HUES64 (cell line): Measurements from ENCODE around the gene ZNF391.
"Not testable (repeated sequence)": the region's sequence is repeated elsewhere in the genome, so short reads cannot be mapped to it uniquely, and the experiment has no call there.

Experiments used
- H3K27ac ChIP-seq: 2 replicates; pipeline ENCODE4 v1.7.0; 2013; ENCODE audit warnings: low read depth, low read length, inconsistent platforms
- H3K27me3 ChIP-seq: 2 replicates; pipeline ENCODE4 v1.6.1; 2013; ENCODE audit warnings: mild to moderate bottlenecking, low read length; ENCODE audit not compliant: insufficient read depth
- H3K36me3 ChIP-seq: 2 replicates; pipeline ENCODE4 v1.6.1; 2013; ENCODE audit warnings: mild to moderate bottlenecking, low read length; ENCODE audit not compliant: insufficient read depth
- H3K4me1 ChIP-seq: 2 replicates; pipeline ENCODE4 v1.6.1; 2013; ENCODE audit warnings: mild to moderate bottlenecking, low read length, moderate library complexity; ENCODE audit not compliant: insufficient read depth
- H3K4me3 ChIP-seq: 2 replicates; pipeline ENCODE4 v1.5.1; 2013; ENCODE audit warnings: mild to moderate bottlenecking, low read length, moderate library complexity
- H3K9ac ChIP-seq: 2 replicates; pipeline ENCODE4 v1.6.1; 2013; ENCODE audit warnings: mild to moderate bottlenecking, low read depth, low read length
- H3K9me3 ChIP-seq: 2 replicates; pipeline ENCODE4 v1.6.1; 2013; ENCODE audit warnings: low read depth, low read length; ENCODE audit not compliant: insufficient read depth
- whole genome bisulfite sequencing: fragments of 150-250, 120-280 bp; methylation state at CpG from one replicate; pipeline ENCODE4 v1.1.7; 2013; ENCODE audit warnings: missing lambda C conversion rate; 5-methylcytosine and 5-hydroxymethylcytosine counted together

ZNF391 gene

DNA sequence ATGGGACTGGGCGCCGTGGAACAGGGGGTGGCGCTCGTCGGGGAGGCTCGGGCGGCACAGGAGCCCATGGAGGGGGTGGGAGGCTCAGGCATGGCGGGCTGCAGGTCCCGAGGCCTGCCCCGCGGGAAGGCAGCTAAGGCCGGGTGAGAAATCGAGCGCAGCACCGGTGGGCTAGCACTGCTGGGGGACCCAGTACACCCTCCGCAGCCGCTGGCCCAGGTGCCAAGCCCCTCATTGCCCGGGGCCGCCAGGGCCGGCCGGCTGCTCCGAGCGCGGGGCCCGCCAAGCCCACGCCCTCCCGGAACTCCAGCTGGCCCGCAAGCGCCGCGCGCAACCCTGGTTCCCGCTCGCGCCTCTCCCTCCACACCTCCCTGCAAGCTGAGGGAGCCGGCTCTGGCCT lies 36.3 kb downstream of the ZNF391 start:
- H3K27me3 ChIP-seq, H3K36me3 ChIP-seq, H3K4me1 ChIP-seq, H3K4me3 ChIP-seq, H3K9me3 ChIP-seq, H3K9ac ChIP-seq, H3K27ac ChIP-seq: not testable (repeated sequence)
- 91% methylated on average over 36 of the region's 36 CpGs for WGBS

DNA sequence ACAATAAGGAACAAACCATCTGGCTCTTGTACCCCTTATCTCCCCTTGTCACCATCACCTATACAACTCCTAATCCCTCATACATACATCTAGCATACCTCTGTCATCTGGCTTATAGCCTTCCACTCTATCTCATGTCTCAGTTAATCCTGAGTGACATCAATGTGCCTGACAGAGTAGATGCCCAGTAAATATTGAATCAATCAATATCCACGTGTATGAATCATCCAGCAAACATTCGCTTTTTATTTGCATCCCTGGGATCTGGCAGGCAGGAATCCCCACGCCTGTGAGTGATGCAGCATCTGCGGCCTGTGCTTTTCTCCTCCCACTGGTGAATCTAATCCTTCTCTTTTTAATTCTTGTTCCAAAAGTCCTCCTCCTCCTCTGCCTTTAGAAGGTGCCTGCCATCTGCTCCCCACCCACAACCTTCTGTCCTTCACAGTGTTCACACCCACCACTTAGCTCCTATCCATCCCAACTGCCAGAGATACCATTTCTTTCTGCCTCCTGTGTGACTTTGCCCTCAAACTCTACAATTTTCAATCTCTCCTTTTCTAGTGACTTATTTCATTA lies 37.6 kb downstream of the ZNF391 start:
- Histone ChIP-seq H3K9me3 (0 out of 2 replicates have a peak, but pooled peaks cover 4% of the 10 kb centered on the region), H3K27ac (no peak overlapping the region), H3K36me3 (no peaks in the 10 kb centered on the region), H3K9ac (no peak overlapping the region), H3K4me3 (no peak overlapping the region), H3K27me3 (no peaks in the 10 kb centered on the region), H3K4me1 (no peaks in the 10 kb centered on the region)
- 88% methylated on average over 4 of the region's 4 CpGs for WGBS

DNA sequence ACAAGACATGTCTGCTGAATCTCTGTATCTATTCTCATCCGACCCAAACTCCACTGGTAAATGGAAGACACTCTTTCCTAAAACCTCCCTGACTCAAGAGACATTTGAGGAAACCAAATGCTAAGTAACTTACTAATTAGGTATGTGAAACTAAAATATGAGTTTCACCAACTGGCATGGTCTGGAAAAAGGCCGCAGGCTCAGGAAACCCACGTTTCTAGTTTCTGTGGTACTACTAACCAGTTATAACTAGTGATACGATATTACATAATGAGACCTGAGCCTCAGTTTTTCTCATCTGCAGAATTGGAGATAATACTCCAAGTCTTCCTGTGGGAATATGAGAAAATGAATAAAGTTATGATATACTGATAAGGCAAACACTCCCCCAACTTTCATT lies 39.9 kb downstream of the ZNF391 start:
- Histone ChIP-seq H3K9ac (no peak overlapping the region), H3K9me3 (0 out of 2 replicates have a peak, but pooled peaks cover 4% of the 10 kb centered on the region), H3K27me3 (no peaks in the 10 kb centered on the region), H3K4me3 (no peak overlapping the region), H3K4me1 (no peaks in the 10 kb centered on the region), H3K27ac (no peak overlapping the region), H3K36me3 (no peaks in the 10 kb centered on the region)
- WGBS = 88% methylated on average over 4 of the region's 4 CpGs

DNA sequence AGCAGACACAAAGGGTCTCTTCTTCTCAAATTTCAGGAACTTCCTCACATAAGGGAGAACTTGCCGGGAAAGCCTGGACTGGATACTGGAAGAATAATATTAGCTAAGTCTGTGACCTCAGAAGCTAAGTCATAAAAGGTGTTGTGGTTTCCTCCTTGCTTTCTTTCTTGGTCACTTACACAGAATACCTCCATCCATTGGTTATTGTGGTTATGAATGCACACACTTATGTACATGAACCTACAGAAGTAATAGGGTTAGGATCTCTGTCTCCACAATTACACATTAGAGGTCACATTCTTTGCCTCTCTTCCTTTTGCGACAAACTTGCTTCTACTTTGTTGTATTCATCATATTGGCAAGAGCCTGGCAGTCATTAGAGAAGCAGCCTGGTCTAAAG lies 40.4 kb downstream of the ZNF391 start:
- Histone ChIP-seq H3K27me3 (no peaks in the 10 kb centered on the region), H3K27ac (no peak overlapping the region), H3K4me1 (no peaks in the 10 kb centered on the region), H3K4me3 (no peak overlapping the region), H3K36me3 (no peaks in the 10 kb centered on the region), H3K9me3 (0 out of 2 replicates have a peak, but pooled peaks cover 5% of the 10 kb centered on the region), H3K9ac (no peak overlapping the region)
- 100% methylated on average over 1 of the region's 2 CpGs for WGBS

DNA sequence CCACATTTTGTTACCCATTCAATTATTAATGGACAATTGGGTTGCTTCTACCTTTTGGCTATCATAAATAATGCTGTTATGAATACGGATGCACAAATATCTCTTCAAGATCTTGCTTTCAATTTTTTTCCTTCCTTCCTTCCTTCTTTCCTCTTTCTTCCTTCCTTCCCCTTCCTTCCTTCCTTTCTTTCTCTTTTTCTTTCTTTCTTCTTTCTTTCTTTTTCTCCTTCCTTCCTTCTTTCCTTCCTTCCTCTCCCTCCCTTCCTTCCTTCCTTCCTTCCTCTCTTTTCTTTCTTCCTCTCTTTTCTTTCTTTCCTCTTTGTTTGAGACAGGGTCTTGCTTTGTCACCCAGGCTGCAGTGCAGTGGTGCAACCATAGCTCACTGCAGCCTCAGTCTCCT lies 45.2 kb downstream of the ZNF391 start:
- Histone ChIP-seq H3K4me3 (no peak overlapping the region), H3K27me3 (no peaks in the 10 kb centered on the region), H3K4me1 (no peaks in the 10 kb centered on the region), H3K9me3 (peaks cover 12% of the 10 kb centered on the region; the same call in 1 of the 2 replicates), H3K9ac (no peak overlapping the region), H3K27ac (no peak overlapping the region), H3K36me3 (no peaks in the 10 kb centered on the region)
- 94% methylated on average over 1 of the region's 1 CpG for WGBS

DNA sequence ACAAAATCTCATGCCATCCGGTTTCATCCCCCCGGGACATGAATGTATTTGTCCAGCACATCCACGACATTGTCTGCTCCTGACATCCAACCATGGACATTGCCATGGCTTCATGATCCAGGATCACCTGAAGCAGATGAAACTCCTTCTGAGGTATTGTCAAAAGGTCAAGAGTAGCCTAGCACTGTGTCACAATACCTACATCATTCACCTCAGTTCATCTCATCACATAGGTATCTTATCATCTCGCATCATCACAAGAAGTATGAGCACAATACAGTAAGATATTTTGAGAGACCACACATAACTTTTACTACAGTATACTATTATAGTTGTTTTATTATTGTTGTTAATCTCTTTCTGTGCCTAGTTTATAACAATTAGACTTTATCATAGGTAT lies 50.8 kb downstream of the ZNF391 start:
- peaks cover 8% of the 10 kb centered on the region; the same call in 1 of the 2 replicates for H3K9me3 ChIP-seq
- no peak overlapping the region for H3K4me3 ChIP-seq
- H3K4me1 ChIP-seq = no peaks in the 10 kb centered on the region
- 98% methylated on average over 4 of the region's 4 CpGs for WGBS
- H3K27ac ChIP-seq = no peak overlapping the region
- no peaks in the 10 kb centered on the region for H3K27me3 ChIP-seq
- H3K9ac ChIP-seq = no peak overlapping the region
- no peaks in the 10 kb centered on the region for H3K36me3 ChIP-seq

DNA sequence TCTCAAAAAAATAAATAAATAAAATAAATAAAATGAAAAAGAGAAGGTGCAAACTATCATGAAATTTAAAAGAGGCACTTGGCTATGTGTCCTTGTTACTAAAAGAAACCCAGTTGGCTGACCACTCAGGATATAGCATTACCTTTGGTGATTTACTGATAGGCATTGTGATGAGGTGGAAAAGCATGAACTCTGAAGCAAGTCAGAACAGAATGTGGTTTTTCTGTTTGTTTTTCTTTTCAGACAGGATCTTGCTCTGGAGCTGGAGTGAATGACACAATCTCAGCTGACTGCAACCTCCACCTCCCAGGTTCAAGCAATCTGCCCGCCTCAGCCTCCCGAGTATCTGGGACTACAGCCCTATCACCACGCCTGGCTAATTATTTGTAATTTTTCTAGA lies 52.4 kb downstream of the ZNF391 start:
- Histone ChIP-seq H3K27ac (no peak overlapping the region), H3K36me3 (no peaks in the 10 kb centered on the region), H3K9ac (no peak overlapping the region), H3K4me3 (no peak overlapping the region), H3K4me1 (no peaks in the 10 kb centered on the region), H3K27me3 (no peaks in the 10 kb centered on the region), H3K9me3 (no peaks in the 10 kb centered on the region; the same call in 1 of the 2 replicates)
- WGBS = 95% methylated on average over 3 of the region's 3 CpGs

DNA sequence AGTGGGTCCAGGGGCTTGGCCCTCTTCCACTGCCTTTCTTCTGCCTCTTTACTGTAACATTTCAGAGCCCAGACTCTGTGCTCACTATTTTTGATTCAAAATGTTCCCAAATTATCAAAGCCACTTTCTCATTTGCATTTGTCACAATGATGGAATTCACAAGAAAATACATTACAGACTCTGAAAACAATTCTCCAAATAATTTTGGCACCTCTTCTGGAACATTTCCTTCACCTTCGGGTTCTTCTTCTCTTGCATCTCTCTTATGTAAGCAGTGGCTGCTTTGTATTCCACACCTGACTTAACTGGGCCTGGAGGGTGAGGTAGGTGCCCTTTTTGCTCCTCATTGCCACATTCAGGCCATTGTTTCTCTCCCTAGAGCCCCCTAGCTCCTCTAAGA lies 54.4 kb downstream of the ZNF391 start:
- H3K36me3 ChIP-seq = no peaks in the 10 kb centered on the region
- no peak overlapping the region for H3K27ac ChIP-seq
- H3K4me1 ChIP-seq = no peaks in the 10 kb centered on the region
- no peaks in the 10 kb centered on the region; the same call in 1 of the 2 replicates for H3K9me3 ChIP-seq
- no peaks in the 10 kb centered on the region for H3K27me3 ChIP-seq
- H3K4me3 ChIP-seq = no peak overlapping the region
- 93% methylated on average over 1 of the region's 1 CpG for WGBS
- no peak overlapping the region for H3K9ac ChIP-seq

DNA sequence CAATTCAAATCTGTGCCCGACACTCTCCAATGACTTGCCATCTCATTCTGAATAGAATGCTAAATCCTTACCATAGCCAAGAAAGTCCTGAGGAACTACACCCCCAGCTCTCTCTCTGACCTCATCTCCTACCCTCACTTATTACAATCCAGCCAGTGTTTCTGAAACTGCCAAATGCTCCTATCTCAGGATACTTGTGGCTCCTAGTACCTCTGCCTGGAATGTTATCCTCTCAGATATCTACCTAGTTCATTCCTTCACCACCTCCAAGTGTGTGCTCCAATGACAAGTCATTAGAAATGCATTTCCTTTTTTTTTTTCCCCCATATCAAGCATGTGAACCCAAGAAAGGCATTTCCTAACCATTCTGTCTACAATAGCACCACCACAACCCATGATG lies 59.9 kb downstream of the ZNF391 start:
- Histone ChIP-seq H3K9me3 (peaks cover 50% of the 10 kb centered on the region), H3K27me3 (no peaks in the 10 kb centered on the region), H3K9ac (no peak overlapping the region), H3K4me1 (no peaks in the 10 kb centered on the region), H3K36me3 (peaks cover 39% of the 10 kb centered on the region), H3K27ac (no peak overlapping the region), H3K4me3 (no peak overlapping the region)
- 95% methylated on average over 1 of the region's 1 CpG for WGBS

DNA sequence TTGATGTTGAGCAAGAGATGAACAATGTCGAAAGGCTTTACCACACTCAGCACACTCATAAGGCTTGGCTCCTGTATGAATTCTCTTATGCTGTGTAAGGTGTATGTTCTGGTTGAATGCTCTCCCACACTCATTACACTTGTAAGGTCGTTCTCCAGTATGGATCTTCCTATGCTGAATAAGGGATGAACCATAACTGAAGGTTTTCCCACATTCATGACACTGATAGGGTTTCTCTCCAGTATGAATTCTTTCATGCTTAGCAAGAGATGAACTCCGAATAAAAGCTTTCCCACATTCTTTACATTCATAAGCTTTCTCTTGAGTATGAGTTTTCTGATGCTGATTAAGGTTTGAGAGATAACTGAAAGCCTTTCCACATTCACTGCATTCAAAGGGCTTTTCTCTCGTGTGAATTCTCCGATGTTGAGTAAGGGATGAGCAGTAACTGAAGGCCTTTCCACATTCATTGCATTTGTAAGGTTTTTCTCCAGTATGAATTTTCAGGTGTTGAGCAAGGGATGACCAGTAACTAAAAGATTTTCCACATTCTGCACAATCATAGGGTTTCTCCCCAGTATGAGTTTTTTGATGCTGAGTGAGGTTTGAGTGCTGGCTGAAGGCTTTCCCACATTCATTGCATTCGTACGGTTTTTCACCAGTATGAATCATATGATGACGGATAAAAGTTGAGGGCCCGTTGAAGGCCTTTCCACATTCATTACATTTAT lies 63.3 kb downstream of the ZNF391 start:
- Histone ChIP-seq H3K4me3 (no peak overlapping the region; the same call in 1 of the 2 replicates), H3K9me3 (peaks cover 83% of the 10 kb centered on the region), H3K27ac (no peak overlapping the region), H3K4me1 (no peaks in the 10 kb centered on the region), H3K27me3 (no peaks in the 10 kb centered on the region), H3K36me3 (peaks cover 72% of the 10 kb centered on the region), H3K9ac (no peak overlapping the region)
- WGBS = 96% methylated on average over 7 of the region's 9 CpGs

DNA sequence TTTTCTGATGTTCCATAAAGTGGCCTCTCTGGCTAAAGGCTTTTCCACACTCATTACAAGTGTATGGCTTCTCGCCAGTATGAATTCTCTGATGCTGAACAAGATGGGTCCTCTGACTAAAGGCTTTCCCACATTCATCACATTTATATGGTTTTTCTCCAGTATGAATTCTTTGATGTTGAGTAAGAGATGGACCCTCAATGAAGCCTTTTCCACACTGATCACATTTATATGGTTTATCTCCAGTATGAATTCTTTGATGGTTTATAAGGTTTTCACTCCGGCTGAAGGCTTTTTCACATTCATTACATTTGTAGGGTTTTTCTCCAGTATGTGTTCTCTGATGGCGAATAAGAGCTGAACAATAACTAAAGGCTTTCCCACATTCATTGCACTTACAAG lies 63.9 kb downstream of the ZNF391 start:
- H3K4me1 ChIP-seq = no peaks in the 10 kb centered on the region
- H3K4me3 ChIP-seq = 0 out of 2 replicates have a peak overlapping the region, but pooled peaks have one; percentile 2
- H3K27me3 ChIP-seq = no peaks in the 10 kb centered on the region
- peaks cover 79% of the 10 kb centered on the region for H3K36me3 ChIP-seq
- H3K9me3 ChIP-seq = peaks cover 90% of the 10 kb centered on the region
- H3K27ac ChIP-seq = no peak overlapping the region
- WGBS = 84% methylated on average over 1 of the region's 3 CpGs
- H3K9ac ChIP-seq = no peak overlapping the region
